HG02852 (cell line): ENCODE results near the gene OR2C3.
A peak's percentile ranks its signal among the peaks of the same experiment; 100 is the strongest.

ENCODE experiments used
- ATAC-seq: cut with Tn5 transposase; IDR thresholded peaks from one replicate; pipeline ENCODE4 v1.9.1; 2021; ENCODE audit warnings: mild to moderate bottlenecking, moderate library complexity; ENCODE audit not compliant: unreplicated experiment

Gene OR2C3

GRCh38 chr1:247518613-247518891, 17.7 kb downstream of the OR2C3 start:
- ATAC-seq = no peak

DNA sequence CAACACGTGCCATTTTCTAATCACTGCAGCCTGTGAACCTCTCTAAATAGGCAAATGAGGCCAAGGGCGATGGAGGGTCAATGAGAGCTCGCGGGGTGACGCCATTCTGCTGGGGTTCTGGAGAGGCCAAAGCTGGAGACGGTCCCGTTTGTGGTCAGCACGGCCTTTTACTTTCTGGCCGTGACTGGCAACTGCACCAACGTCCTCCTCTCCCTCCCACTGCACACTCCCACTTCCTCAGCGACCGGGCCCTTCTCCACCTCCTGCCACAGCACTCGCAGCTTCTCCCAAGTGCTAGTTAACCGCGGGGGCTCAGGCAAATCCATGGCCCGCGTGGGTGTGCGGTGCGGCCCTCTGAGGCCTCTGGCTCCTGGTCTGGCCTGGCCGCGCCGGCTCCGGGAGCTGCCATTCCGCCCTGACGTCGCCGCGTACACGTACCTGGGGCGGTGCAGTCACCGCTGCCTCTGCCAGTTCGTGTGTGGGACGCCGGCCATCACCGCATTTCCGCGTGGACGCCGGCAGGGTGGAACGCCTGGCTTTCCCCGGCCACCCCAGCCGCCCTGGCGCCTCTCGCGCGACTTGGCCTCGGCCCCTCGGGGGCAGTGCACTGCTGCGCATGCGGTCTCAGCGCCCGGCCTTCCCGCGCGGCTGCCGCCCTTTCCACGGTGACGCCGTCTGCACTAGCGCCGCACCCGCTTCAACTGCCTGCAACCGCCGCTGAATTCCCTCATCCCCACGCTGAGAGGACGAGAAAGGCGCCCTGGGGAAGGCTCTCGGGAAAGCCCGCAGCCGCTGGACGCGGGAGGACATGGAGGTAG, 18.2 kb downstream of the OR2C3 start:
- ATAC-seq = no peak

DNA sequence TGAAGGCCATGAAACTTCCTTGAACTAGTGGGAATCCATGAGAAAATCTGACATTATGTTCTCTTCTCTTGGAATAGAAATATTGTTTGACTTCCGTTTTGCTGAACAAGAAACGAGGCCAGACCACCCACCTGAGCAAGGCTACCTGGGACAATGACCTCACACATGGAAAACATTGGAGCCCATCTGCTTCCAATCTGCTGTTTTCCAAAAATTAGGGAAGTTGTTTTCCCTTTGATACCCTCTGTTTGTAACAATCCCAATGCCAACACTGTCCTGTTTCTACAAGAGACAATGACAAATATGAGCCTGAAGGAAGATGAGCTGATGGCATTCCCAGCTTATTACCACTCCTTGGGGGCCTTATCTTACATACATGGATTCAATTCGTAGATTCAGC, 29.4 kb downstream of the OR2C3 start:
- ATAC-seq = no peak

DNA sequence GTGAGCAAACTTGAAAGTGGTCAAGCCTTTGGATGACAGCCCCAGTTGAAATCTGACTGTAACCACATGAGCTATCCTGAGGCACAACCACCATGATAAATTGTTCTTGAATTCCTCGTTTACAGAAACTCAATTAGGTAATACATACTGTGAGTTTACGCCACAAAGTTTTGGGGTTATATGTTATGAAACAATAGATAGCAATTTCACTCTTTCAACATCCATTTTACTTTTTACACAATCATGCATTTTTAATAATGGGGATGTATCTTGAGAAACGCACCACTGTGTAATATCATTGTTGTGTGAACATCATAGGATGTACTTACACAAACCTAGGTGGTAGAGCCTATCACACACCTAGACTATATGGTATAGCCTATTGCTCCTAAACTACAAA, 35.4 kb downstream of the OR2C3 start:
- ATAC-seq = no peak

- ATAC-seq = no peak
Observed at GRCh38 chr1:247496581-247497285, 39.5 kb downstream of the OR2C3 start.

- ATAC-seq = no peak
Observed at GRCh38 chr1:247494767-247495166, 41.5 kb downstream of the OR2C3 start.

GRCh38 chr1:247493106-247493505, 43.1 kb downstream of the OR2C3 start:
- ATAC-seq = no peak

DNA sequence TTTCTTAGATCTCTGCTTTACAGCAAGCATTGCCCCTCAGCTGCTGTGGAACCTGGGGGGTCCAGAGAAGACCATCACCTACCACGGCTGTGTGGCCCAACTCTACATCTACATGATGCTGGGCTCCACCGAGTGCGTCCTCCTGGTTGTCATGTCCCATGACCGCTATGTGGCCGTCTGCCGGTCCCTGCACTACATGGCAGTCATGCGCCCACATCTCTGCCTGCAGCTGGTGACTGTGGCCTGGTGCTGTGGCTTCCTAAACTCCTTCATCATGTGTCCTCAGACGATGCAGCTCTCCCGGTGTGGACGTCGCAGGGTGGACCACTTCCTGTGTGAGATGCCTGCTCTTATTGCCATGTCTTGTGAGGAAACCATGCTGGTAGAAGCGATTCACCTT, 44.9 kb downstream of the OR2C3 start:
- no peak for ATAC-seq

DNA sequence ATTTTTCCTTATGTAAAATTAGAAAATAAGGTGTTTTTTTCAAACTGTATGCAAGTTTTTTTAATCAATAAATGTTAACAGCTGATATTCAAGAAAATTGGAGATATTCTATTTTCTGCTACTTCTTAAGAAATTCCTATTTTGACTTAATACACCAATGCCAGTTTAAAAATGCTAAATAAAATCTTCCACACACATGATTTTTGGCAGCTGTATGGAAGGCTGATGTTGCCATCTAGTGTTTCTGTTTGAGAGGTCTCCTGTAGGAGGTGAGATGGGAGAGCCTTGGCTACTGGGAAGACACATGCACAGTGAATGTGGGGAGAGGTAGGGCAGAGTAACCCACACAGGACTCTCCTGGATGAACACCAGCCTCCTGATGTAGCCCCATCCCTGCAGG, 49.2 kb downstream of the OR2C3 start:
- ATAC-seq = peak; percentile 86

DNA sequence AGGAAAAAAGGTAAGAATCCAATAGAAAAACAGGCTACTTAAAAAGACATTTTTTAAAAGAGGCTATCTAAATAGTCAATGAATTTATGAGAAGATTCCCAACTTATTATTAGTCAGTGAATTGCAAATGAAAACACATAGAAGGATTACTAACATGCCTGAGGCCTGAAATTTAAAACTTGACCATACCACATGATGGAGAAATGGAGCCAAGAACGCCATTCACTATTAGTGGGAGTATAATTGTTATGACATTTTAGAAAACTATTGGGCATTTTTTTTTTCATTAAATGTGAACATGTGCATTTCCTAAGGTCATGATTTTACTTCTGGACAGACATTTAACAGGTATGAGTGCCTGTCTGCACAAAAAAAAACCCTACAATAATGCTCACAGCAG, 53.5 kb downstream of the OR2C3 start:
- no peak for ATAC-seq

DNA sequence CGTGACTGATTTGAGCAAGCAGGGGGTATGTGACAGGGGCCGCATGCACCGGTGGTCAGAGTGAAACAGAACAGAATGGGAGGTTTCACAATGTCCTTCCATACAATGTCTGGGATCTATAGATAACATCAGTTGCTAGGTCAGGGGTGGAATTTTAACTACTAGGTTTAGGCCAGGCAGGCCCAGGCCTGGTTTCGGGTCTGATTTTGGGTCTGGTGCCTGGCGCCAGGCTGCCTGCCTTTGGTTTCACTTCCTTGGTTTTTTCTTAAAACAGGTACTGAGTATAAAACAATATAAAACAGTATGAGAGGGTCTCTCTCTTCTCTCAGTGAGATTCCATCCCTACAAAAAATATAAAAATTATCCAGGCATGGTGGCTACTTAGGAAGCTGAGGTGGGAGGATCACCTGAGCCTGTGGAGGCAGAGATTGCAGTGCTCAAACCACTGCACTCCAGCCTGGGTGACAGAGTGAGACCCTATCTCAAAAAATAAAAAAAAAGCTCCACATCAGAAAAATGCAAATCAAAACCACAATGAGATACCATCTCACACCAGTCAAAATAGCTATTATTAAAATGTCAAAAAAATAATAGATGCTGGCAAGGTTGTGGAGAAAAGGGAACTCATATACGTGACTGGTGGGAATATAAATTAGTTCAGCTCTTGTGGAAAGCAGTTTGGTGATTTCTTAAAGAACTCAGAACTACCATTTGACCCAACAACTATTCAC, 59.7 kb downstream of the OR2C3 start:
- peak; percentile 51 for ATAC-seq

- peak; percentile 5 for ATAC-seq
Observed at GRCh38 chr1:247475793-247476192, 60.4 kb downstream of the OR2C3 start.
